Aorta (tissue), 5 donors: ENCODE measurements around the gene SPPL2B. TPM values are rescaled to one million over a fixed set of nuclear protein-coding genes. Genes with fewer than 3 reads are reported as not detected.

Experiments
- ATAC-seq: fragments of 200-7000 bp; cut with Tn5 transposase; one replicate; pipeline ENCODE4 v1.9.1; 2022; ENCODE audit warnings: moderate library complexity; ENCODE audit not compliant: low FRiP score
- DNase-seq, 2 donors: peaks; one replicate each; pipeline ENCODE4 v3.0.0-alpha.2; 2020
- H3K27ac ChIP-seq, 2 donors: one replicate each; pipeline ENCODE4 v1.5.1; 2013; ENCODE audit warnings: low read length in 2 of 2, mild to moderate bottlenecking in 2 of 2, moderate library complexity in 2 of 2, control low read depth in 1 of 2, inconsistent platforms in 1 of 2, low read depth in 1 of 2
- H3K27me3 ChIP-seq, 2 donors: one replicate each; pipeline ENCODE4 v1.6.1; 2013; ENCODE audit warnings: control low read depth in 1 of 2, low read length in 1 of 2, mild to moderate bottlenecking in 1 of 2, moderate library complexity in 1 of 2; ENCODE audit not compliant: insufficient read depth in 2 of 2, control insufficient read depth in 1 of 2
- H3K36me3 ChIP-seq, 2 donors: one replicate each; pipeline ENCODE4 v1.6.1; 2013; ENCODE audit warnings: control low read depth in 1 of 2, low read length in 1 of 2, mild to moderate bottlenecking in 1 of 2; ENCODE audit not compliant: insufficient read depth in 2 of 2, control insufficient read depth in 1 of 2
- H3K4me1 ChIP-seq, 2 donors: one replicate each; pipeline ENCODE4 v1.6.1; 2013; ENCODE audit warnings: low read length in 2 of 2, control low read depth in 1 of 2, mild to moderate bottlenecking in 1 of 2, moderate library complexity in 1 of 2; ENCODE audit not compliant: insufficient read depth in 2 of 2, control insufficient read depth in 1 of 2
- H3K4me3 ChIP-seq, 2 donors: one replicate each; pipeline ENCODE4 v1.5.1; 2013; ENCODE audit warnings: low read length in 2 of 2, control low read depth in 1 of 2, mild to moderate bottlenecking in 1 of 2
- H3K9me3 ChIP-seq: one replicate; pipeline ENCODE4 v1.6.1; 2013; ENCODE audit warnings: mild to moderate bottlenecking, low read length; ENCODE audit not compliant: control insufficient read depth
- WGBS, 2 donors: extraction: QIAGEN DNeasy Blood & Tissue Kit; methylation state at CpG; one replicate each; pipeline ENCODE4 v1.1.7; 2013; 5-methylcytosine and 5-hydroxymethylcytosine counted together
- intact Hi-C, 2 donors: fragments of 100-400 bp; cut with DNase I; formaldehyde crosslinking; loops; one replicate each; pipeline versions ENCODE4 v1.14.2 to v1.15.0; 2022
- polyA plus RNA-seq, 2 donors: library from polyadenylated mRNA; stranded (reverse); fragments of 200-250 nt; gene quantifications; one replicate each; pipeline ENCODE4 v1.2.3, GENCODE V29; 2013
- total RNA-seq, 2 donors: library from RNA; stranded (reverse); fragmentation: NEBNext Ultra II Directional; extraction: Animal tissue kit (Norgen Biotek cat#: 25700); gene quantifications; one replicate each; pipeline ENCODE4 v1.2.1, GENCODE V29; 2021
- donor health status: healthy with polysubstance abuse.
- donor health status: Bipolar disorder and iron deficiency.
- donor health status: DM: no; HTN: no; CAD: no.
- donor health status: DM: no; HTN: no; CAD: no.
- donor health status: DM: yes; HTN: yes; CAD: no.

Gene SPPL2B
- total and polyA plus RNA-seq, 4 donors = 13.3 to 78.1 (median 39.2) TPM

GRCh38 chr19:2307518-2308012 is 20.9 kb upstream of the SPPL2B start:
- intact Hi-C loops = no loop called here
- ATAC-seq (no peak), DNase-seq (no peak)
- H3K9me3 ChIP-seq = no peaks in the 10 kb centered on the region
- H3K27me3 ChIP-seq = no peaks in the 10 kb centered on the region
- H3K27ac ChIP-seq = no peak overlapping the region
- 12 to 16% methylated on average over 23 to 33 of the region's 33 CpGs for WGBS, 2 donors
- no peaks in the 10 kb centered on the region for H3K4me1 ChIP-seq
- no peak overlapping the region for H3K4me3 ChIP-seq
- H3K36me3 ChIP-seq = no peaks in the 10 kb centered on the region

- no peaks in the 10 kb centered on the region for H3K9me3 ChIP-seq
- WGBS, 2 donors = 5 to 10% methylated on average over 24 to 63 of the region's 63 CpGs
- ATAC-seq (no peak), DNase-seq (no peak)
- no peaks in the 10 kb centered on the region for H3K4me1 ChIP-seq
- no peak within 1 kb of the TSS for H3K27ac ChIP-seq
- no peaks in the 10 kb centered on the region for H3K27me3 ChIP-seq
- peak within 1 kb of the TSS in 1 of 2 donors; percentile 29 for H3K4me3 ChIP-seq
- intact Hi-C loops = no loop called here
- no peaks in the 10 kb centered on the region for H3K36me3 ChIP-seq
Observed at GRCh38 chr19:2308114-2308556, 20.3 kb upstream of the SPPL2B start, which contains the start of gene LINGO3. LINGO3 (minus strand) TSS chr19:2308154; CDS start chr19:2291776, 16,378 bp downstream.

- no peak for ATAC-seq
- WGBS, 2 donors = 47 to 50% methylated on average over 17 of the region's 17 CpGs
- Histone ChIP-seq H3K9me3 (no peaks in the 10 kb centered on the region), H3K27me3 (no peaks in the 10 kb centered on the region), H3K36me3 (no peaks in the 10 kb centered on the region), H3K4me3 (no peak overlapping the region), H3K27ac (no peak overlapping the region), H3K4me1 (no peaks in the 10 kb centered on the region)
- intact Hi-C loops = no loop called here
- DNase-seq = no peak
Observed at GRCh38 chr19:2309734-2310362, 18.6 kb upstream of the SPPL2B start.

- Histone ChIP-seq H3K9me3 (peaks cover 3% of the 10 kb centered on the region), H3K4me3 (no peak overlapping the region), H3K4me1 (no peaks in the 10 kb centered on the region), H3K27ac (no peak overlapping the region), H3K27me3 (no peaks in the 10 kb centered on the region), H3K36me3 (no peaks in the 10 kb centered on the region)
- intact Hi-C loops = no loop called here
- DNase-seq = no peak
- ATAC-seq = no peak
- 94 to 97% methylated on average over 4 of the region's 4 CpGs for WGBS, 2 donors
Observed at GRCh38 chr19:2311093-2311492, 17.4 kb upstream of the SPPL2B start.

GRCh38 chr19:2312820-2313501 is 15.5 kb upstream of the SPPL2B start:
- 36 to 37% methylated on average over 27 to 28 of the region's 28 CpGs for WGBS, 2 donors
- intact Hi-C loops = no loop called here
- no peak for ATAC-seq
- Histone ChIP-seq H3K27ac (no peak overlapping the region), H3K27me3 (no peaks in the 10 kb centered on the region), H3K4me1 (no peaks in the 10 kb centered on the region), H3K4me3 (no peak overlapping the region), H3K36me3 (no peaks in the 10 kb centered on the region), H3K9me3 (peaks cover 3% of the 10 kb centered on the region)
- DNase-seq = no peak

GRCh38 chr19:2315121-2315817 is 13.2 kb upstream of the SPPL2B start:
- intact Hi-C loops = no loop called here
- H3K36me3 ChIP-seq = no peaks in the 10 kb centered on the region
- no peaks in the 10 kb centered on the region for H3K27me3 ChIP-seq
- no peak for ATAC-seq
- no peak overlapping the region for H3K27ac ChIP-seq
- H3K9me3 ChIP-seq = peaks cover 3% of the 10 kb centered on the region
- H3K4me3 ChIP-seq = no peak overlapping the region
- DNase-seq = no peak
- H3K4me1 ChIP-seq = no peaks in the 10 kb centered on the region
- WGBS, 2 donors = 86 to 87% methylated on average over 7 of the region's 7 CpGs

- DNase-seq = peak in 1 of 2 donors; percentile 89
- Histone ChIP-seq H3K27ac (no peak overlapping the region), H3K36me3 (no peaks in the 10 kb centered on the region), H3K4me3 (no peak overlapping the region), H3K4me1 (no peaks in the 10 kb centered on the region), H3K27me3 (no peaks in the 10 kb centered on the region), H3K9me3 (peaks cover 3% of the 10 kb centered on the region)
- ATAC-seq = peak; percentile 63
- 28% methylated on average over 22 of the region's 22 CpGs for WGBS, 2 donors
- intact Hi-C loops = no loop called here
Observed at GRCh38 chr19:2315818-2316353, 12.6 kb upstream of the SPPL2B start.

- intact Hi-C loops = no loop called here
- Histone ChIP-seq H3K4me3 (no peak overlapping the region), H3K9me3 (peaks cover 3% of the 10 kb centered on the region), H3K27ac (no peak overlapping the region), H3K4me1 (no peaks in the 10 kb centered on the region), H3K27me3 (no peaks in the 10 kb centered on the region), H3K36me3 (no peaks in the 10 kb centered on the region)
- ATAC-seq (no peak), DNase-seq (no peak)
- 95 to 97% methylated on average over 13 of the region's 13 CpGs for WGBS, 2 donors
Observed at GRCh38 chr19:2317300-2317699, 11.2 kb upstream of the SPPL2B start.
